HepG2 (cell line): Measurements from ENCODE around the gene CHCHD5. TPM values are rescaled to one million over a fixed set of nuclear protein-coding genes. Genes with fewer than 3 reads are reported as not detected.

ENCODE experiments used
- ARHGAP35 ChIP-seq: sonication (generic); formaldehyde crosslinking; IDR thresholded peaks from 2 replicates; pipeline ENCODE4 v1.9.0; 2022; ENCODE audit warnings: mild to moderate bottlenecking, inconsistent platforms, moderate library complexity, missing genetic modification reagents, borderline replicate concordance
- ATF7 ChIP-seq, 2 experiments: fragments of 450-650 bp in 1 of 2; sonication (generic) in 1 of 2; formaldehyde crosslinking in 1 of 2; IDR thresholded peaks; 2 replicates each; pipeline versions ENCODE4 v1.4.0 to v1.6.1; 2016 to 2020; ENCODE audit warnings: antibody characterized with exemption in 1 of 2, mild to moderate bottlenecking in 1 of 2, missing genetic modification reagents in 1 of 2
- BCL6 ChIP-seq: IDR thresholded peaks from 2 replicates; pipeline ENCODE4 v1.6.1; 2016; ENCODE audit warnings: missing genetic modification reagents, missing compliant biosample characterization
- HBP1 ChIP-seq: IDR thresholded peaks from 2 replicates; pipeline ENCODE4 v1.6.1; 2016; ENCODE audit warnings: low read depth, control low read depth
- HNRNPK ChIP-seq: fragments of 200-400 bp; formaldehyde crosslinking; IDR thresholded peaks from 2 replicates; pipeline ENCODE4 v1.6.1; 2018; ENCODE audit warnings: low read length, low read depth, moderate library complexity, mild to moderate bottlenecking; ENCODE audit not compliant: poor library complexity, severe bottlenecking
- MLLT10 ChIP-seq: sonication (generic); formaldehyde crosslinking; IDR thresholded peaks from 2 replicates; pipeline ENCODE4 v1.4.0; 2020; ENCODE audit warnings: missing genetic modification reagents
- MXI1 ChIP-seq: IDR thresholded peaks from 3 replicates; pipeline ENCODE4 v1.6.1; 2012; ENCODE audit warnings: low read depth, low read length, inconsistent platforms, borderline replicate concordance
- NFRKB ChIP-seq: fragments of 450-650 bp; IDR thresholded peaks from 2 replicates; pipeline ENCODE4 v1.6.1; 2017
- PITX1 ChIP-seq: sonication (generic); formaldehyde crosslinking; IDR thresholded peaks from 2 replicates; pipeline ENCODE4 v1.5.1; 2020; ENCODE audit warnings: mild to moderate bottlenecking, missing genetic modification reagents
- PRPF4 ChIP-seq: fragments of 200-400 bp; formaldehyde crosslinking; IDR thresholded peaks from 2 replicates; pipeline ENCODE4 v1.6.1; 2016; ENCODE audit warnings: low read length, low read depth; ENCODE audit not compliant: poor library complexity, severe bottlenecking
- RORA ChIP-seq: sonication (generic); formaldehyde crosslinking; IDR thresholded peaks from 2 replicates; pipeline ENCODE4 v1.5.0; 2020; ENCODE audit warnings: mild to moderate bottlenecking, missing genetic modification reagents, moderate library complexity
- SNRNP70 ChIP-seq: fragments of 200-400 bp; formaldehyde crosslinking; IDR thresholded peaks from 2 replicates; pipeline ENCODE4 v1.6.1; 2017; ENCODE audit warnings: mild to moderate bottlenecking, low read depth, low read length, moderate library complexity
- ZBTB20 ChIP-seq: sonication (generic); formaldehyde crosslinking; IDR thresholded peaks from 2 replicates; pipeline ENCODE4 v1.8.1; 2023; ENCODE audit warnings: missing genetic modification reagents, low read depth, mild to moderate bottlenecking, borderline replicate concordance
- ZFP36L1 ChIP-seq: sonication (generic); formaldehyde crosslinking; IDR thresholded peaks from 2 replicates; pipeline ENCODE4 v1.8.0; 2022; ENCODE audit warnings: mild to moderate bottlenecking, missing genetic modification reagents, moderate library complexity
- ZNF292 ChIP-seq: sonication (generic); formaldehyde crosslinking; IDR thresholded peaks from 2 replicates; pipeline ENCODE4 v1.8.1; 2022; ENCODE audit warnings: mild to moderate bottlenecking, low read depth, missing genetic modification reagents, borderline replicate concordance
- ZNF468 ChIP-seq: sonication (generic); formaldehyde crosslinking; IDR thresholded peaks from 2 replicates; pipeline ENCODE4 v1.8.0; 2022; ENCODE audit warnings: mild to moderate bottlenecking, moderate library complexity, missing genetic modification reagents
- ZNF557 ChIP-seq: sonication (generic); formaldehyde crosslinking; IDR thresholded peaks from 2 replicates; pipeline ENCODE4 v1.4.0; 2020; ENCODE audit warnings: missing genetic modification reagents
- ZNF562 ChIP-seq: sonication (generic); formaldehyde crosslinking; IDR thresholded peaks from 2 replicates; pipeline ENCODE4 v1.8.0; 2022; ENCODE audit warnings: missing genetic modification reagents, borderline replicate concordance
- ZNF570 ChIP-seq: sonication (generic); formaldehyde crosslinking; IDR thresholded peaks from 2 replicates; pipeline ENCODE4 v1.4.0; 2020; ENCODE audit warnings: mild to moderate bottlenecking, missing genetic modification reagents, borderline replicate concordance
- ZSCAN20 ChIP-seq: sonication (generic); formaldehyde crosslinking; IDR thresholded peaks from 2 replicates; pipeline ENCODE4 v1.4.0; 2020; ENCODE audit warnings: missing genetic modification reagents, mild to moderate bottlenecking, borderline replicate concordance
- polyA plus RNA-seq, 8 experiments: library from polyadenylated mRNA; depleted of rRNA in 3 of 8; stranded (reverse) in 7 of 8; unstranded in 1 of 8; fragments of >200 nt; fragmentation: Illumina TruSeq in 4 of 8; extraction: Trizol in 4 of 8; gene quantifications; 2 replicates each; pipeline versions ENCODE4 v1.2.1 to v1.2.3, GENCODE V29; 2011 to 2016; ENCODE audit warnings: low read depth in 4 of 8, missing spikeins in 1 of 8, mixed read lengths in 1 of 8; ENCODE audit not compliant: insufficient read depth in 1 of 8
- total RNA-seq, 5 experiments: library from RNA; depleted of rRNA; stranded (reverse); fragments of >200 nt; fragmentation: Illumina TruSeq; extraction: Trizol; gene quantifications; 2 replicates each; pipeline ENCODE4 v1.2.3, GENCODE V29; 2016; ENCODE audit warnings: low read depth in 1 of 5
- TF ChIP-seq, protein P1 (sequence below): sonication (generic); formaldehyde crosslinking; IDR thresholded peaks from 2 replicates; pipeline ENCODE4 v1.8.1; 2023; ENCODE audit warnings: mild to moderate bottlenecking, inconsistent platforms, moderate library complexity, missing genetic modification reagents, borderline replicate concordance
- TF ChIP-seq, protein P2 (sequence below): sonication (generic); formaldehyde crosslinking; IDR thresholded peaks from 2 replicates; pipeline ENCODE4 v1.4.0; 2020; ENCODE audit warnings: missing genetic modification reagents, borderline replicate concordance

Gene CHCHD5
- total and polyA plus RNA-seq, 2 of the 13 experiments (the other 11 are each of a cell fraction or from before 2014, with no cell fraction given) = 19.0 to 23.9 TPM

GRCh38 chr2:112542123-112542983 lies 42.1 kb upstream of the CHCHD5 start, which contains the start of gene POLR1B (continued):
- TF ChIP-seq, protein P1, sequence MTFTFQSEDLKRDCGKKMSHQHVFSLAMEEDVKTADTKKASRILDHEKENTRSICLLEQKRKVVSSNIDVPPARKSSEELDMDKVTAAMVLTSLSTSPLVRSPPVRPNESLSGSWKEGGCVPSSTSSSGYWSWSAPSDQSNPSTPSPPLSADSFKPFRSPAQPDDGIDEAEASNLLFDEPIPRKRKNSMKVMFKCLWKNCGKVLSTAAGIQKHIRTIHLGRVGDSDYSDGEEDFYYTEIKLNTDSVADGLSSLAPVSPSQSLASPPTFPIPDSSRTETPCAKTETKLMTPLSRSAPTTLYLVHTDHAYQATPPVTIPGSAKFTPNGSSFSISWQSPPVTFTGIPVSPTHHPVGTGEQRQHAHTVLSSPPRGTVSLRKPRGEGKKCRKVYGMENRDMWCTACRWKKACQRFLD (CRISPR knock-in tag) = peak; percentile 99
- no peak for TF ChIP-seq ATF7 (IDR thresholded peaks at IDR 0.05)
- peak; percentile 75; the same call in 1 of the 2 replicates for TF ChIP-seq ATF7 (CRISPR knock-in tag; IDR thresholded peaks at IDR 0.05)
- peak; percentile 94; the same call in 1 of the 2 replicates for TF ChIP-seq ZSCAN20 (CRISPR knock-in tag)
- TF ChIP-seq NFRKB = no peak
- no peak for TF ChIP-seq RORA (CRISPR knock-in tag)
- TF ChIP-seq MXI1 = peak; percentile 99
- TF ChIP-seq HBP1 = no peak; the same call in 1 of the 2 replicates
- peak; percentile 96 for TF ChIP-seq ARHGAP35 (CRISPR knock-in tag)
- 0 out of 2 replicates have a peak, but pooled peaks have one; percentile 5 for TF ChIP-seq ZNF468
- TF ChIP-seq HNRNPK = no peak
- peak; percentile 75 for TF ChIP-seq ZFP36L1 (CRISPR knock-in tag)
- TF ChIP-seq PRPF4 = no peak
- TF ChIP-seq ZBTB20 (CRISPR knock-in tag) = peak; percentile 95
- peak; percentile 93; the same call in 1 of the 2 replicates for TF ChIP-seq ZNF557
- no peak; the same call in 1 of the 2 replicates for TF ChIP-seq BCL6 (CRISPR knock-in tag)
- TF ChIP-seq SNRNP70 = no peak
- TF ChIP-seq, protein P2, sequence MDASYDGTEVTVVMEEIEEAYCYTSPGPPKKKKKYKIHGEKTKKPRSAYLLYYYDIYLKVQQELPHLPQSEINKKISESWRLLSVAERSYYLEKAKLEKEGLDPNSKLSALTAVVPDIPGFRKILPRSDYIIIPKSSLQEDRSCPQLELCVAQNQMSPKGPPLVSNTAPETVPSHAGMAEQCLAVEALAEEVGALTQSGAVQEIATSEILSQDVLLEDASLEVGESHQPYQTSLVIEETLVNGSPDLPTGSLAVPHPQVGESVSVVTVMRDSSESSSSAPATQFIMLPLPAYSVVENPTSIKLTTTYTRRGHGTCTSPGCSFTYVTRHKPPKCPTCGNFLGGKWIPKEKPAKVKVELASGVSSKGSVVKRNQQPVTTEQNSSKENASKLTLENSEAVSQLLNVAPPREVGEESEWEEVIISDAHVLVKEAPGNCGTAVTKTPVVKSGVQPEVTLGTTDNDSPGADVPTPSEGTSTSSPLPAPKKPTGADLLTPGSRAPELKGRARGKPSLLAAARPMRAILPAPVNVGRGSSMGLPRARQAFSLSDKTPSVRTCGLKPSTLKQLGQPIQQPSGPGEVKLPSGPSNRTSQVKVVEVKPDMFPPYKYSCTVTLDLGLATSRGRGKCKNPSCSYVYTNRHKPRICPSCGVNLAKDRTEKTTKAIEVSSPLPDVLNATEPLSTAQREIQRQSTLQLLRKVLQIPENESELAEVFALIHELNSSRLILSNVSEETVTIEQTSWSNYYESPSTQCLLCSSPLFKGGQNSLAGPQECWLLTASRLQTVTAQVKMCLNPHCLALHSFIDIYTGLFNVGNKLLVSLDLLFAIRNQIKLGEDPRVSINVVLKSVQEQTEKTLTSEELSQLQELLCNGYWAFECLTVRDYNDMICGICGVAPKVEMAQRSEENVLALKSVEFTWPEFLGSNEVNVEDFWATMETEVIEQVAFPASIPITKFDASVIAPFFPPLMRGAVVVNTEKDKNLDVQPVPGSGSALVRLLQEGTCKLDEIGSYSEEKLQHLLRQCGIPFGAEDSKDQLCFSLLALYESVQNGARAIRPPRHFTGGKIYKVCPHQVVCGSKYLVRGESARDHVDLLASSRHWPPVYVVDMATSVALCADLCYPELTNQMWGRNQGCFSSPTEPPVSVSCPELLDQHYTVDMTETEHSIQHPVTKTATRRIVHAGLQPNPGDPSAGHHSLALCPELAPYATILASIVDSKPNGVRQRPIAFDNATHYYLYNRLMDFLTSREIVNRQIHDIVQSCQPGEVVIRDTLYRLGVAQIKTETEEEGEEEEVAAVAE (CRISPR knock-in tag) = peak; percentile 75
- peak; percentile 66; the same call in 1 of the 2 replicates for TF ChIP-seq ZNF292 (CRISPR knock-in tag)
- TF ChIP-seq MLLT10 (CRISPR knock-in tag) = no peak; the same call in 1 of the 2 replicates
- TF ChIP-seq ZNF562 (CRISPR knock-in tag) = no peak
- peak; percentile 82 for TF ChIP-seq PITX1 (CRISPR knock-in tag)
- no peak; the same call in none of the 2 replicates for TF ChIP-seq ZNF570 (CRISPR knock-in tag)
